ENCODE results near the gene UBE4A. TPM values are rescaled to one million over a fixed set of nuclear protein-coding genes. Genes with fewer than 3 reads are reported as not detected.

UBE4A gene
- polyA plus RNA-seq, 1 donor (not counting 4 experiments of a cell fraction or from before 2014, with no cell fraction given) = 19.5 TPM

DNA sequence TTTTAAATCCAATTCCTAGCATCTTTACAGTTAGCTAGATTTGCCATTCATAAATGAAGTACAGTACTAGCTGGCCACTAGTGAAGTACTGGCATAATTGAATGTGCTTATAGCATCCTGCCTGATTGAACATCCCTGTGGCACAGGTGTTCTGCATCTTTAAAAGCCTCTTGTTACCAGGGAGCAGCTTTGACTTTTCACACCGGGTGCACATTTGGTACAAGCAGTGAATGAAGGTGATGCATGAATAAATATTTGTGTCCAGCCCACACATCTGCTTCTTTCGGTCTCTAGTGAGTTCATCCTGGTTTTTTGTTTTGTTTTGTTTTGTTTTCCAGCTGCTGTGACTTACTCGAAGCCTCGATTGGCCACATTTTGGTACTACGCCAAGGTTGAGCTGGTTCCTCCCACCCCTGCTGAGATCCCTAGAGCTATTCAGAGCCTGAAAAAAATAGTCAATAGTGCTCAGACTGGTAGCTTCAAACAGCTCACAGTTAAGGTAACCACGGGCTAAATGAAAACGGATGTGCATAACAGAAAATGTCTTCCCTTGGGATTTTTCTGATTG is 47.3 kb downstream of the UBE4A start:
- Histone ChIP-seq H3K4me3 (ENCODE audit: control insufficient read depth in 2 of 3, extremely low read depth in 1 of 3, insufficient read depth in 2 of 3, low read depth in 1 of 3, low read length in 3 of 3) (no peak overlapping the region), H3K9me1 (ENCODE audit: control insufficient read depth, extremely low read depth, insufficient read depth, low read length) (no peaks in the 10 kb centered on the region), H3K79me2 (ENCODE audit: control insufficient read depth, insufficient read depth, low read length) (peaks cover 54% of the 10 kb centered on the region), H2AFZ (ENCODE audit: control insufficient read depth, low read length) (no peak overlapping the region), H3K4me1 (ENCODE audit: control insufficient read depth, extremely low read depth, insufficient read depth, low read length) (peaks cover 8% of the 10 kb centered on the region), H3K9me3 (ENCODE audit: control insufficient read depth, low read depth, low read length) (no peaks in the 10 kb centered on the region), H3K27me3 (ENCODE audit: control insufficient read depth, extremely low read depth, insufficient read depth, low read length) (no peaks in the 10 kb centered on the region), H3K4me2 (ENCODE audit: control insufficient read depth, extremely low read depth, insufficient read depth, low read depth, low read length) (no peak overlapping the region), H3K27ac (ENCODE audit: control insufficient read depth, insufficient read depth, low read length) (no peak overlapping the region), H3K36me3 (ENCODE audit: control insufficient read depth in 2 of 2, extremely low read depth in 1 of 2, insufficient read depth in 2 of 2, low read length in 2 of 2) (peaks cover 5 to 14% of the 10 kb centered on the region in 2 experiments), H4K20me1 (ENCODE audit: control insufficient read depth, extremely low read depth, insufficient read depth, low read length) (no peaks in the 10 kb centered on the region), H3K9ac (ENCODE audit: control insufficient read depth, extremely low read depth, insufficient read depth, low read length) (no peak overlapping the region)
- TF ChIP-seq EZH2 (IDR thresholded peaks at IDR 0.05; ENCODE audit: low read length) = no peak
- TF ChIP-seq, protein P1, sequence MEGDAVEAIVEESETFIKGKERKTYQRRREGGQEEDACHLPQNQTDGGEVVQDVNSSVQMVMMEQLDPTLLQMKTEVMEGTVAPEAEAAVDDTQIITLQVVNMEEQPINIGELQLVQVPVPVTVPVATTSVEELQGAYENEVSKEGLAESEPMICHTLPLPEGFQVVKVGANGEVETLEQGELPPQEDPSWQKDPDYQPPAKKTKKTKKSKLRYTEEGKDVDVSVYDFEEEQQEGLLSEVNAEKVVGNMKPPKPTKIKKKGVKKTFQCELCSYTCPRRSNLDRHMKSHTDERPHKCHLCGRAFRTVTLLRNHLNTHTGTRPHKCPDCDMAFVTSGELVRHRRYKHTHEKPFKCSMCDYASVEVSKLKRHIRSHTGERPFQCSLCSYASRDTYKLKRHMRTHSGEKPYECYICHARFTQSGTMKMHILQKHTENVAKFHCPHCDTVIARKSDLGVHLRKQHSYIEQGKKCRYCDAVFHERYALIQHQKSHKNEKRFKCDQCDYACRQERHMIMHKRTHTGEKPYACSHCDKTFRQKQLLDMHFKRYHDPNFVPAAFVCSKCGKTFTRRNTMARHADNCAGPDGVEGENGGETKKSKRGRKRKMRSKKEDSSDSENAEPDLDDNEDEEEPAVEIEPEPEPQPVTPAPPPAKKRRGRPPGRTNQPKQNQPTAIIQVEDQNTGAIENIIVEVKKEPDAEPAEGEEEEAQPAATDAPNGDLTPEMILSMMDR (optimal IDR thresholded peaks at IDR 0.05 in 1 of 3, IDR thresholded peaks at IDR 0.05 in 1 of 3, conservative IDR thresholded peaks at IDR 0.05 in 1 of 3; ENCODE audit: extremely low read depth in 1 of 3, insufficient read depth in 2 of 3, low read length in 3 of 3) = no peak
- dilution Hi-C loops (cut with MboI; ENCODE audit: extremely low pct_ligation_motif_present, low sequenced_read_pairs) = no loop called here
- no peak for DNase-seq (ENCODE audit: low read depth, low spot score)
- peak; percentile 77 for FAIRE-seq

DNA sequence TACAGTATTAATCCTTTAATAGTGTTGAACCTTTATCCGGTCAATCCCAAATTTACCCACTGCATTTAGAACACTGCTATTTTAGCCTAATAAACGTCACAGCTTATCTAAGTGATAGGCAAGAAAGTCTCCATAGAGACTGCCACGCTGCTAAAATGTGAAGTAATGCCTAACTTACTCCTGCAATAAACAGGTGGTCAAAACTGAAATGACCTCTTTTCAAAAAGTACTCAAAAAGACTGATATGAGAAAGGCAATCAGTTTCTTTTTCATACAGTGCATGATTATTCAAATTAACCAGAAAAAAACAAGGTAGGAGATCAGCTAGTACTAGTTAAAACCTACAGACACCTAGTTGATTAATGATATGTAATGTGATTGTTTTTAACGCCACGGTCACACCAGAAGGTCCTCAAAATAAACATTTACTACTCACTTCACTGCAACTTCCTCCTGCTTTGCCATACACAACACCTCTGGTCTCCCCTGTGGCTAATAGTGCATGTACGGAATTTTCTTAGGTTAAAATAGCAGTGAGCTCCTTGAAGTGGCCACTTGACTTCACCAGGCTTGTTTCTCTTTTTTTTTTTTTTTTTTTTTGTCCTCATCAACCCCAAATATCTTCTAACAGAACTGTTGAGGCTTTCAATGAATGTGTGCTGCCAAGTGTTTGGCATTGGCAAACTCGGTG is 50.8 kb downstream of the UBE4A start:
- Histone ChIP-seq H2AFZ (ENCODE audit: control insufficient read depth, low read length) (no peak overlapping the region), H3K27me3 (ENCODE audit: control insufficient read depth, extremely low read depth, insufficient read depth, low read length) (no peaks in the 10 kb centered on the region), H4K20me1 (ENCODE audit: control insufficient read depth, extremely low read depth, insufficient read depth, low read length) (no peaks in the 10 kb centered on the region), H3K9me1 (ENCODE audit: control insufficient read depth, extremely low read depth, insufficient read depth, low read length) (no peaks in the 10 kb centered on the region), H3K9ac (ENCODE audit: control insufficient read depth, extremely low read depth, insufficient read depth, low read length) (no peak overlapping the region), H3K4me1 (ENCODE audit: control insufficient read depth, extremely low read depth, insufficient read depth, low read length) (peaks cover under 1% of the 10 kb centered on the region), H3K4me3 (ENCODE audit: control insufficient read depth in 2 of 3, extremely low read depth in 1 of 3, insufficient read depth in 2 of 3, low read depth in 1 of 3, low read length in 3 of 3) (no peak overlapping the region), H3K27ac (ENCODE audit: control insufficient read depth, insufficient read depth, low read length) (no peak overlapping the region), H3K36me3 (ENCODE audit: control insufficient read depth in 2 of 2, extremely low read depth in 1 of 2, insufficient read depth in 2 of 2, low read length in 2 of 2) (peaks cover 5 to 14% of the 10 kb centered on the region in 2 experiments), H3K4me2 (ENCODE audit: control insufficient read depth, extremely low read depth, insufficient read depth, low read depth, low read length) (no peak overlapping the region), H3K9me3 (ENCODE audit: control insufficient read depth, low read depth, low read length) (no peaks in the 10 kb centered on the region), H3K79me2 (ENCODE audit: control insufficient read depth, insufficient read depth, low read length) (peaks cover 19% of the 10 kb centered on the region)
- dilution Hi-C loops (cut with MboI; ENCODE audit: extremely low pct_ligation_motif_present, low sequenced_read_pairs) = no loop called here
- FAIRE-seq = no peak
- TF ChIP-seq, protein P1 (optimal IDR thresholded peaks at IDR 0.05 in 1 of 3, IDR thresholded peaks at IDR 0.05 in 1 of 3, conservative IDR thresholded peaks at IDR 0.05 in 1 of 3; ENCODE audit: extremely low read depth in 1 of 3, insufficient read depth in 2 of 3, low read length in 3 of 3) = no peak
- TF ChIP-seq EZH2 (IDR thresholded peaks at IDR 0.05; ENCODE audit: low read length) = no peak
- no peak for DNase-seq (ENCODE audit: low read depth, low spot score)

Measured in keratinocyte (primary cell).